HEK293T (cell line): ENCODE measurements around the gene HCK.

Experiments used
- CTCF ChIA-PET: fragments of 350-600 bp; formaldehyde crosslinking; extraction: SDS; loops from one replicate; lab custom pipeline; 2021; ENCODE audit warnings: antibody characterized with exemption, inconsistent platforms; lab: Yijun Ruan, JAX
- POLR2A ChIA-PET: fragments of 350-600 bp; formaldehyde crosslinking; extraction: SDS; loops from one replicate; lab custom pipeline; 2020; ENCODE audit warnings: antibody characterized with exemption, inconsistent platforms; lab: Yijun Ruan, JAX
- DNase-seq: peaks from one replicate; pipeline ENCODE4 v3.0.0; 2012; ENCODE audit warnings: mixed read lengths; ENCODE audit errors: extremely low spot score
- ARNT ChIP-seq: fragments of 450-650 bp; IDR thresholded peaks from 2 replicates; pipeline ENCODE4 v1.6.1; 2017; ENCODE audit warnings: mild to moderate bottlenecking
- BHLHE40 ChIP-seq: fragments of 450-650 bp; IDR thresholded peaks from 2 replicates; pipeline ENCODE4 v1.6.1; 2016; ENCODE audit warnings: mild to moderate bottlenecking, moderate library complexity, borderline replicate concordance
- CTBP1 ChIP-seq: fragments of 450-650 bp; IDR thresholded peaks from 2 replicates; pipeline ENCODE4 v1.6.1; 2016; ENCODE audit warnings: borderline replicate concordance
- ELF4 ChIP-seq: fragments of 450-650 bp; IDR thresholded peaks from 2 replicates; pipeline ENCODE4 v1.6.1; 2017; ENCODE audit warnings: antibody characterized with exemption
- FOXA1 ChIP-seq: fragments of 450-650 bp; IDR thresholded peaks from 2 replicates; pipeline ENCODE4 v1.6.1; 2016; ENCODE audit warnings: mild to moderate bottlenecking
- FOXK2 ChIP-seq: fragments of 450-650 bp; IDR thresholded peaks from 2 replicates; pipeline ENCODE4 v1.6.1; 2016; ENCODE audit warnings: mild to moderate bottlenecking
- FOXM1 ChIP-seq: fragments of 450-650 bp; IDR thresholded peaks from 2 replicates; pipeline ENCODE4 v1.6.1; 2017; ENCODE audit warnings: mild to moderate bottlenecking, borderline replicate concordance
- HDGF ChIP-seq: fragments of 450-650 bp; IDR thresholded peaks from 2 replicates; pipeline ENCODE4 v1.6.1; 2017; ENCODE audit warnings: antibody characterized with exemption, borderline replicate concordance
- L3MBTL2 ChIP-seq: fragments of 450-650 bp; conservative IDR thresholded peaks from 2 replicates; pipeline ENCODE4 v1.6.1; 2016; ENCODE audit warnings: mild to moderate bottlenecking
- LEF1 ChIP-seq: fragments of 450-650 bp; IDR thresholded peaks from 2 replicates; pipeline ENCODE4 v1.6.1; 2017; ENCODE audit warnings: mild to moderate bottlenecking, borderline replicate concordance
- NFRKB ChIP-seq: fragments of 450-650 bp; IDR thresholded peaks from 2 replicates; pipeline ENCODE4 v1.6.1; 2016; ENCODE audit warnings: mild to moderate bottlenecking, moderate library complexity
- SP1 ChIP-seq: fragments of 450-650 bp; IDR thresholded peaks from 2 replicates; pipeline ENCODE4 v1.6.1; 2017
- SUZ12 ChIP-seq: fragments of 450-650 bp; IDR thresholded peaks from 2 replicates; pipeline ENCODE4 v1.6.1; 2016; ENCODE audit warnings: mild to moderate bottlenecking
- TARDBP ChIP-seq: fragments of 450-650 bp; IDR thresholded peaks from 2 replicates; pipeline ENCODE4 v1.6.1; 2016
- ZNF384 ChIP-seq: fragments of 450-650 bp; IDR thresholded peaks from 2 replicates; pipeline ENCODE4 v1.6.1; 2016
- TF ChIP-seq, protein P1 (sequence below): fragments of 450-650 bp; IDR thresholded peaks from 2 replicates; pipeline ENCODE4 v1.6.1; 2016

HCK gene

DNA sequence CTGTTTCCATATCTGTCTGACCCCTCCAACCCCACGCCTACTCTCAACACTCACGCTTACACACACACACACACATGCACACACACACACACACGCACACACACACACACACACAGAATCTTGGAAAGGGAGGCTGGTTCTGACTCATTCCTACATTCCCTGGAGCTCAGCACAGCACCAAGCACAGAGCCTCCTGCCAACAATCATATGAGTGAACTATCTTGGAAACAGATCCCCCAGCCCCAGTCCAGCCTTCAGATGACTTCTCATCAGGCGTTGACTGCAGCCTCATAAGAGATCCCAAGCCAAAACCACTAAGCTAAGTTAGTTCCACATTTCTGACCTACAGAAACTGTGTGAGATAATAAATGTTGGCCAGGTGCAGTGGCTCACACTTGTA, 14.1 kb upstream of the HCK start:
- POLR2A ChIA-PET: no interaction called here

DNA sequence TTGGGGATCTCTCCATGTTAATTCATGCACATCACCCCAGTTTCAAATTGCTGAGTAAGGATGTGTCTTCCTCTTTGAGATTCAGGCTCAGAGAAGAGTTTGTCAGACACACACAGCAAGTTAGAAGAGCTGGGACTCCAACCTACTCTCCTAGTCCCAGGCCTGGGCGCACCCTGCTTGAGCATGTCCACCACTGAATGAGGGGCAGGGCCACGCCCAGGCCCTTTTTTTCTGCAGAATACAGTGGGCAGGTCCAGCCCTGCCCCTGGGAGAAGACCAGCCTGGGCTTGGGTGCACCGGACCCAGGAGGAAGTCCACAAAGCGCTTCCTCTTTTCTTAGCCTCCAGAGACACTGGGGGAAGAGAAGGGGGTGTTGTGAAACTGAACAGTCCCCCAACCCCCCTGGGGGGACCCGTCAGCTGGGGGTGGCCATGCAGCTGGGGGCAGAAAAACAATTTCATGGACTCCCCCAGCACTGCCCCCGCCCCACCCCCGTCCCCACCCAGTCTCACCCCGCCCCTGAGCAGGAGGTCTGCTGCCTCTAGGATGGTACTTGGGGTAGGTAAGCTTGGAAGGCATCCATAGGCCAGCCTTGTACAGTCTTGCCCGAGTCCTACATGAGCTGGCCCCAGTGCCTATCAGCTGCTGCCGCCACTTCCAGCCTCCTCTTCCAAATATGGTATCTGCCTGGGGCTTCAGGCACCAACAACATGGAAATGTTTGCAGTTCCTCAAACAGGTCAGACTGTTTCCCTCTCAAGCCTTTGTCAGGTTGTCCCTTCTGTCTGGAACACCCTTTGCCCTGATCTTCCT, 11.7 kb upstream of the HCK start:
- ChIA-PET POLR2A (no interaction called here), CTCF (no interaction called here)
- TF ChIP-seq BHLHE40 (no peak), SUZ12 (no peak), FOXM1 (no peak), ARNT (no peak), NFRKB (no peak), TARDBP (no peak), ELF4 (no peak)
- TF ChIP-seq, protein P1, sequence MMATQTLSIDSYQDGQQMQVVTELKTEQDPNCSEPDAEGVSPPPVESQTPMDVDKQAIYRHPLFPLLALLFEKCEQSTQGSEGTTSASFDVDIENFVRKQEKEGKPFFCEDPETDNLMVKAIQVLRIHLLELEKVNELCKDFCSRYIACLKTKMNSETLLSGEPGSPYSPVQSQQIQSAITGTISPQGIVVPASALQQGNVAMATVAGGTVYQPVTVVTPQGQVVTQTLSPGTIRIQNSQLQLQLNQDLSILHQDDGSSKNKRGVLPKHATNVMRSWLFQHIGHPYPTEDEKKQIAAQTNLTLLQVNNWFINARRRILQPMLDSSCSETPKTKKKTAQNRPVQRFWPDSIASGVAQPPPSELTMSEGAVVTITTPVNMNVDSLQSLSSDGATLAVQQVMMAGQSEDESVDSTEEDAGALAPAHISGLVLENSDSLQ: no peak
- no peak for DNase-seq

More for the DNA sequence above, 14.1 kb upstream of the HCK start:
- TF ChIP-seq ELF4 (no peak), TARDBP (no peak), FOXK2 (no peak), FOXA1 (no peak), ARNT (no peak), HDGF (no peak), FOXM1 (no peak), NFRKB (no peak), ZNF384 (no peak), LEF1 (no peak), L3MBTL2 (no peak), BHLHE40 (no peak), SUZ12 (no peak)
- TF ChIP-seq, protein P1: no peak
- CTCF ChIA-PET: interaction anchor here (0.6 kb wide), 1 partner anchor 54 kb away, joined by 9 read pairs; no protein-coding TSS in a partner anchor
- no peak for DNase-seq

DNA sequence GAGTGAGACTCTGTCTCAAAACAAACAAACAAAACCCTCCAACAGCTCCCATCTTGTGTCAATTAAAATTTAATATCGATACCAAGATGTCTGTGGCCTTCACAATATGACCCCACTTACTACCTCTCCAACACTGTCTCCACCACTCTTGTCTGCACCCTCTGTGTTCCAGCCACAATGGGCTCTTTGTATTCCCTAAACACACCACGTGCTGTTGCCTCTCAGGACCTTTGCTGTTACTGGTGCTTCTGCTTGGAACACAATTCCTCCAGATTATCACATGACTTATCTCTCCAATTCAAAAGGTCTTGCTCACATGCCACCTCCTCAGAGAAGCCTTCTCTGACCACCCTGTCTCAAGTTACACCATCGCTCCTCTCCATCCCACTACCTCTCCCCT, 6.0 kb upstream of the HCK start:
- POLR2A ChIA-PET: no interaction called here
- TF ChIP-seq FOXK2: no peak
- TF ChIP-seq FOXM1: no peak
- no peak for TF ChIP-seq SUZ12
- TF ChIP-seq ZNF384: no peak
- TF ChIP-seq LEF1: no peak
- no peak for TF ChIP-seq BHLHE40
- TF ChIP-seq NFRKB: no peak
- CTCF ChIA-PET: no interaction called here
- no peak for DNase-seq

DNA sequence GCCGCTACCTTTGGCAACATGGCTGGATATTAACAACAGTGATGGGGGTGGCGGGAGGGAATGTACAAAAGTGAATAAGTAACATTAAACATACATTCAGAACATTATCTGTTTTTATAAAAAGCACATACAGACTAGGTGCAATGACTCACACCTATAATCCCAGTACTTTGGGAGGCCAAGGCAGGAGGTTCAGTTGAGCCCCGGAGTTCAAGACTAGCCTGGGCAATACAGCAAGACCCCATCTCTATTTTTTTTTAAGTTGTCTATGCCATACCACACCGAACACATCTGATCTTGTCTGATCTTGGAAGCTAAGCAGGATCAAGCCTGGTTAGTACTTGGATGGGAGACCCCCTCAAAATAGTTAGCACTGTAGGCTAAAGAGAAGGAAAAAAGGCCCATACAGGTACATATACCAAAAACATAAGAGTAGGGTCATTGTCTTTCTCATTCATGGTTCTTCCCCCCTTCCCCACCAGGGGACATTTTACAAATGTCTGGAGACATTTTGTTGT, 1.7 kb upstream of the HCK start:
- ChIA-PET CTCF (no interaction called here), POLR2A (no interaction called here)
- TF ChIP-seq ZNF384 (no peak), HDGF (no peak), LEF1 (no peak), SUZ12 (no peak), TARDBP (no peak), BHLHE40 (no peak), CTBP1 (no peak), NFRKB (no peak), ELF4 (no peak), FOXM1 (no peak), L3MBTL2 (no peak), SP1 (no peak), FOXK2 (no peak), ARNT (no peak), FOXA1 (no peak)
- TF ChIP-seq, protein P1: no peak
- DNase-seq: no peak

DNA sequence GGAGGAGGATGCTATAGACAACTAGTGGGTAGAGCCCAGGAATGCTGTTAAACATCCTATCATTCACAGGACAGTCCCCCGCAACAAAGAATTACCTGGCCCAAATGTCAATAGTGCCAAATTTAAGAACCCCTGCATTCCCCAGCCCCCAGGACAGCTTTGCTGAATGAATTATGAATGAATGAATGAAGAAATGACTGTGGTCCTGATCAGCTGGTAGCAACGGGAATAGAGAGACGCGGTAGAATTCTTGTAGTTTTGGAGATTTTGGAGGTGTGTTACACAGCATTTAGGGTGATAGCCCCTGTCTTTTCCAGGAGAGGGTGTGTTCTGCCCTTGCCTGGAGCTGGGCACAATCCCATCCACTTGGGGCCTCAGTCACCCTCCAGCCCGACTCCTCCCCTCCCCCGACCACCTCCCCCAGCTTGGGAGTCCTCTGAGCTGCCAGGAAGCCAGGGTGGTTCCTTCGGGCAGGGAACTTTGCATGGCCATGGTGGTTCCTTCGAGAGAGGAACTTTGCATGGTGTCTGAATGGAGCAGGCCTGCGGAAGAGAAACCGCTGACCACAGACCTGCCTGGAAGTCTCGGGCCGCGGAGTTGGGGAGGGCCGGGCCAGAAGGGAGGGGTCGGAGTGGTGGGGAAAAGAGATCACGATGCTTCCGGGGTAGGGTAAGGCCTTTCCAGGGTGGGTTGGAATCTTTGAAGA, 1.0 kb upstream of the HCK start:
- no peak for DNase-seq
- TF ChIP-seq CTBP1: no peak
- TF ChIP-seq SP1: no peak
- TF ChIP-seq ARNT: no peak
- POLR2A ChIA-PET: no interaction called here
- CTCF ChIA-PET: no interaction called here

DNA sequence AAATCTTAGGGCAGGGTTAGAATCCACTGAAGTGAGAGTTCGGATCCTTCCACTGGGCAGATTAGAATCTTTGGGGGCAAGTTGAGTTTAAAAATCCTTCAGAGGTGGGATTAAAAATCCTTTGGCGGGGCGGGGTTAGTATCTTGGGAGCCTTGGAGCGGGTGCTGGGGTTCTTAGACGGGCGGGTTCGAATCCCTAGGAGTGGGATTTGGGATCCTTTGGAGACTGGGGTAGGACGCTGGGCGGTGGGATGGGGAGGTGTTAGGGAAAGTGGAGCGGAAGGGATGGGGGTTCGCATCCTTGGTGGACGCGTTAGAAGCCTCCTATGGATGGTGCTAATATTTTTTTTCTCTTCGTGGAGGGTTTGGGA, 337 bp upstream of the HCK start:
- CTCF ChIA-PET: no interaction called here
- DNase-seq: no peak
- TF ChIP-seq L3MBTL2 (no peak), TARDBP (no peak), ZNF384 (no peak), SUZ12 (no peak), SP1 (no peak), NFRKB (no peak), FOXA1 (no peak), LEF1 (no peak), FOXK2 (no peak), HDGF (no peak), FOXM1 (no peak), ELF4 (no peak), CTBP1 (no peak), BHLHE40 (no peak), ARNT (no peak)
- TF ChIP-seq, protein P1: no peak
- POLR2A ChIA-PET: no interaction called here
